GM21381 (cell line): ENCODE results near the gene KIF26A.

Source experiments
- ATAC-seq: cut with Tn5 transposase; IDR thresholded peaks from one replicate; pipeline ENCODE4 v1.9.1; 2021; ENCODE audit warnings: mild to moderate bottlenecking, moderate library complexity; ENCODE audit not compliant: unreplicated experiment

The KIF26A gene

GRCh38 chr14:104175041-104175440 is 36.7 kb downstream of the KIF26A start:
- ATAC-seq = no peak

DNA sequence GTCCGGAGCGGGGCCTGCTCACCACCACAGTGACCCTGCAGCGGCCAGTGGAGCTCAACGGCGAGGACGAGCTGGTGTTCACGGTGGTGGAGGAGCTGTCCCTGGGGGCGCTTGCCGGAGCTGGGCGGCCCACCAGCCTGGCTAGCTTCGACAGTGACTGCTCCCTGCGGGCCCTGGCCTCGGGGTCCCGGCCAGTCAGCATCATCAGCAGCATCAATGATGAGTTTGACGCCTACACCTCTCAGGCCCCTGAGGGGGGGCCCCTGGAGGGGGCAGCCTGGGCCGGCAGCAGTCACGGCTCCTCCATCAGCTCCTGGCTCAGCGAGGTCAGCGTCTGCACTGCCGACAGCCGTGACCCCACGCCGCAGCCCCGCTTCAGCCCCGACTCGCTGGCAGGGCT is 37.4 kb downstream of the KIF26A start:
- ATAC-seq = no peak

- no peak for ATAC-seq
Measured at GRCh38 chr14:104176611-104177010, 38.2 kb downstream of the KIF26A start.

DNA sequence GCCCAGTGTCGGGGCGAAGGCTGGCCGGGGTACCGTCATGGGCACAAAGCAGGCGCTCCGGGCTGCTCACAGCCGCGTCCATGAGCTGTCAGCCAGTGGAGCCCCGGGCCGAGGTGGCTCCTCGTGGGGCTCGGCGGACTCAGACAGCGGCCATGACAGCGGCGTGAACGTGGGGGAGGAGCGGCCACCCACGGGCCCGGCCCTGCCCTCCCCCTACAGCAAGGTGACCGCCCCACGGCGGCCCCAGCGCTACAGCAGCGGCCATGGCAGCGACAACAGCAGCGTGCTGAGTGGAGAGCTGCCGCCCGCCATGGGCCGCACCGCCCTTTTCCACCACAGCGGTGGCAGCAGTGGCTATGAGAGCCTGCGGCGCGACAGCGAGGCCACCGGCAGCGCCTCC is 39.0 kb downstream of the KIF26A start:
- ATAC-seq = no peak

DNA sequence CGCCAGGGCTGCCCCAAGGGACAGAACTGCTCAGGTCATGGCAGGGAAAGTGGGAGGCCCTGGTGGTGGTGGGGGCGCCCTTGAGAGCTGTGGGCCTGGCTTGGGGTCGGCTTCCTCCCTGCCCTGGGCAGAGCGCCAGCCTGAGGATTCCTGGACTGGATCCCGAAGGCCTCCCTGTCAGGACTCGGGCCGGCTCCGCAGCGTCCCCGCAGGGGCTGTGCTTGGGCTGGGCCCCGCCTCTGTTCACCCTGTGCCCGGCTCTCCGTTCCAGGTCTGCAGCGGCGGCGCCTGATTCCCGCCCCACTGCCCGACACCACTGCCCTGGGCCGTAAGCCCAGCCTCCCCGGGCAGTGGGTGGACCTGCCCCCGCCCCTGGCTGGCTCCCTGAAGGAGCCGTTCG is 39.9 kb downstream of the KIF26A start:
- no peak for ATAC-seq

GRCh38 chr14:104179126-104179525 is 40.7 kb downstream of the KIF26A start:
- no peak for ATAC-seq

- ATAC-seq = no peak
Measured at GRCh38 chr14:104179564-104180129, 41.3 kb downstream of the KIF26A start.

- no peak for ATAC-seq
Measured at GRCh38 chr14:104180561-104181165, 42.3 kb downstream of the KIF26A start.

GRCh38 chr14:104181761-104182530 is 43.6 kb downstream of the KIF26A start:
- no peak for ATAC-seq

GRCh38 chr14:104182857-104183425 is 44.6 kb downstream of the KIF26A start:
- no peak for ATAC-seq

- ATAC-seq = no peak
Measured at GRCh38 chr14:104183796-104184195, 45.4 kb downstream of the KIF26A start.

- ATAC-seq = no peak
Measured at GRCh38 chr14:104184506-104184905, 46.1 kb downstream of the KIF26A start.

- ATAC-seq = no peak
Measured at GRCh38 chr14:104184911-104185499, 46.6 kb downstream of the KIF26A start.

DNA sequence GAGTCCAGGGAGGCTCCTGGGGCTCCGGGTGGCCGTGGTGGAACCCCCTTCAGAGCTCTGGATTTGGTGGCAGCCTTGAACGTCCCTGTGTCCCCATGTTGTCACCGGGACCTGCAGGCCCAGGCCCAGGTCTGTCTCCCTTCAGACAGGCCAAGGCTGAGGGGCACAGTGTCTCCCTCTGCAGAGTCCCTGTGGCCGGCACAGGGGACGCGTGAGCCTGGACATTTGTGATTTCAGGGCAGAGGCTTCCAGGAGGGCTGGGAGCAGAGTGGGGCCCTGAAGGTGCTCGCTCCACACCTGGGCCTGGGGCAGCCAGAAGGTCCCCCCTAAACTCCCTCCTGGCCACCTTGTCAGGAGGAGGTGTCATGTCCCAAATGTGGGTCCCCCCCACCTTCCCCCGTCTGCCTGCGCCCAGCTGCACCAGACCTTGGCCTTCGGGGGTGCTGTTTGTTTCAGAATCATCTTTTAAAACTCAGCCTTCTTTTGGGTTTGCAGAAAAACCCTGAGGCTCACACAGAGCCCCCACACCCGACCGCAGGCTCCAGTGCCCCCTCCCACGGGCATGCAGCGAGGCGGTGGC is 47.6 kb downstream of the KIF26A start:
- ATAC-seq = no peak

DNA sequence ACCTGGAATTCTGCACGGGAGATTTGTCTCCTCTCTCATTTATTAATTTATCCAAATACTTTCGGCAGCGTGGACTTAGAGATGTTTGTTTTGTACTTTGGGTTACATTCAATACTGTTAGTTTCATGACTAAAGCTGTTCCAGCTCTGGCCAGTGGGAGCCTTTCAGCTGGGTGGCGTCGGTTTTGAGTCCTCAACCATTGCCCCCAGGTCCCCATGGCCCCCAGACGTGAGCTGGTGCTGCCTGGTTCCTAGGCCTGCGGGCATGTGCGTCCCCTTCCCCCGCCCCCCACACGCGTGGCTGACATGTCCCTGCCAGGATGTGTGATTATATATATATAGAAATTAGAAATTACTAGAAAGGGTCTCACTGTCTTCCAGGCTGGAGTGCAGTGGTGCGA is 48.2 kb downstream of the KIF26A start:
- ATAC-seq = no peak

DNA sequence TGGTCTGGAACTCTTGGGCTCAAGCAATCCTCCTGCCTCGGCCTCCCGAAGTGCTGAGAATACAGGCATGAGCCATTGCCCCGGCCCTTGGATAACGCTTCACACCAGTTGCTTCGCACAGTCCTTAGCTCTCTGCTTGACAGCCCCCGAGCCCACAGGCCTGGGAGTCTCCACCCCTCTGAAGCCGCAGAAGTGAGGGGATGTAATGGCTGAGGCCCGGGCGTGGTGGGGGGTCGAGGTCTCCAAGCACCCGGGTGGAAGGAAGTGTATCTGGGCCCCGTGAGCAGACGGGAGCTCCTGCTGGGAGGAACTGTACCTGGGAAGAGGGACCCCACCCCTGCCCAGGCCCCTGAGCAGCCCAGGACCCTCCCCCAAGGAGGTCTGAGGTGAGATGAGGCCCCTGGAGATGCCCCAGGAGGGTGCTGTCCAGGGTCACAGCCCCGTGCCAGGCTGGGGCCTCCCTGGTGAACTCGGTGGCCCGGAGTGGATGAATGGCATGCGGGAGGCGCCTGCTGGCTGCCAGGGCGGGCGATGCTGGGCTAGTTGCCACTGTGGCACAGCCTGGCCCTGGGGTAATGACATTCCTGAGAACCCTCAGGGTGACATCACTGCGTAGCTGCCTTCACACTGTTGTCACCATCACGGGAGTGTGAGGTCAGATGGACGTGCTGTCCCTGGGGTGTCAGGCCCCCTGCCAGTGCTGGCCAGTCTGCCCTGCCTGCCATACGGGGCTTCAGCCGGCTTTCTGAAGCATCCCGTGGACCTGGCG is 48.9 kb downstream of the KIF26A start:
- no peak for ATAC-seq

- ATAC-seq = no peak
Measured at GRCh38 chr14:104187931-104188726, 49.7 kb downstream of the KIF26A start.

GRCh38 chr14:104188727-104189400 is 50.5 kb downstream of the KIF26A start:
- no peak for ATAC-seq
